Measurements from ENCODE around the gene IL1RL2.

The IL1RL2 gene

GRCh38 chr2:102154946-102155702, 31.7 kb upstream of the IL1RL2 start:
- Mint-ChIP-seq H3K4me1 (peaks cover 6% of the 10 kb centered on the region), H3K9me3 (no peaks in the 10 kb centered on the region), H3K27me3 (ENCODE audit: low read depth) (no peaks in the 10 kb centered on the region), H3K27ac (peak overlapping the region in 1 of 3 experiments; percentile 13), H3K36me3 (ENCODE audit: low read depth) (peaks cover 39% of the 10 kb centered on the region), H3K4me3 (no peak overlapping the region)
- no peak for TF ChIP-seq CTCF (IDR thresholded peaks at IDR 0.05; ENCODE audit: unreplicated experiment in 3 of 3)

- no peak for TF ChIP-seq CTCF (IDR thresholded peaks at IDR 0.05; ENCODE audit: unreplicated experiment in 3 of 3)
- Mint-ChIP-seq H3K4me1 (peaks cover 6% of the 10 kb centered on the region), H3K4me3 (no peak overlapping the region), H3K27ac (peak overlapping the region in 1 of 3 experiments; percentile 59), H3K9me3 (peaks cover 3% of the 10 kb centered on the region), H3K36me3 (ENCODE audit: low read depth) (peaks cover 40% of the 10 kb centered on the region), H3K27me3 (ENCODE audit: low read depth) (no peaks in the 10 kb centered on the region)
Measured at GRCh38 chr2:102155703-102156515, 30.9 kb upstream of the IL1RL2 start.

- peaks cover 34% of the 10 kb centered on the region for H3K36me3 Mint-ChIP-seq (ENCODE audit: low read depth)
- no peak overlapping the region for H3K4me3 Mint-ChIP-seq
- no peaks in the 10 kb centered on the region for H3K27me3 Mint-ChIP-seq (ENCODE audit: low read depth)
- H3K9me3 Mint-ChIP-seq: peaks cover 3% of the 10 kb centered on the region
- no peak for TF ChIP-seq CTCF (IDR thresholded peaks at IDR 0.05; ENCODE audit: unreplicated experiment in 3 of 3)
- peaks cover 6% of the 10 kb centered on the region for H3K4me1 Mint-ChIP-seq
- H3K27ac Mint-ChIP-seq: peak overlapping the region in 1 of 3 experiments; percentile 19
Measured at GRCh38 chr2:102158011-102158755, 28.6 kb upstream of the IL1RL2 start.

- Mint-ChIP-seq H3K4me3 (no peak overlapping the region), H3K4me1 (peaks cover 6% of the 10 kb centered on the region), H3K36me3 (ENCODE audit: low read depth) (peaks cover 40% of the 10 kb centered on the region), H3K9me3 (peaks cover 3% of the 10 kb centered on the region), H3K27ac (peak overlapping the region in 1 of 3 experiments; percentile 19), H3K27me3 (ENCODE audit: low read depth) (no peaks in the 10 kb centered on the region)
- TF ChIP-seq CTCF (IDR thresholded peaks at IDR 0.05; ENCODE audit: unreplicated experiment in 3 of 3): no peak
Measured at GRCh38 chr2:102159295-102159694, 27.5 kb upstream of the IL1RL2 start.

GRCh38 chr2:102166189-102166845, 20.5 kb upstream of the IL1RL2 start:
- H3K27ac Mint-ChIP-seq: no peak overlapping the region
- H3K9me3 Mint-ChIP-seq: no peaks in the 10 kb centered on the region
- H3K4me1 Mint-ChIP-seq: no peaks in the 10 kb centered on the region
- H3K4me3 Mint-ChIP-seq: no peak overlapping the region
- H3K36me3 Mint-ChIP-seq (ENCODE audit: low read depth): peaks cover 13% of the 10 kb centered on the region
- no peaks in the 10 kb centered on the region for H3K27me3 Mint-ChIP-seq (ENCODE audit: low read depth)
- TF ChIP-seq CTCF (IDR thresholded peaks at IDR 0.05; ENCODE audit: unreplicated experiment in 3 of 3): peak; percentile 51 to 58 (median 56)

Measured in nephron (organoid).